Measurements from ENCODE around the gene KIF12.

DNA sequence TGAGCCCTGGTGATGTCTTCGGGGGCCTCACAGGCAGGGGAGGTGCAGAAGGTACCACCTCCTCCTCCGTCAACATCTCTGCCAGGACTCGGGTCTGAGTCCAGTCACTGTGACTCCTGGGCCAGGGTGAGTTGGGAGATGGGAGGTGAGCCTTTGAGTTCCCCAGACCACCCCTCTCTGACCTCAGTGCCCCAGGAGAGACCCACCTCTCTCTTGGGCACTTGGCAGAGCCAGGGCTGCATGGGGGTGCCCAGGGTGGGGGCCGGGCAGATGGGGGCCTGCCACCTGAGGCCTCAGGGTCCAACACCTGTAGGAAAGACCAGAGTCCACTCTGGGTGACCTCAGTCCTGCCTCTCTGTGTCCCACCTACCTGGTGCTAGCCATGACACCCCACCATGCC, 6.8 kb downstream of the KIF12 start:
- TF ChIP-seq GATA3 (IDR thresholded peaks at IDR 0.05; ENCODE audit: low read depth, low read length) (no peak), GATA2 (IDR thresholded peaks at IDR 0.05; ENCODE audit: low read depth, low read length) (no peak)

Data from SH-SY5Y (cell line).